GF-D8 (cell line): ENCODE measurements around the gene TMC2.
"Not testable (repeated sequence)": the region's sequence is repeated elsewhere in the genome, so short reads cannot be mapped to it uniquely, and the experiment has no call there.

ENCODE experiments used
- DNase-seq: peaks from one replicate; lab custom pipeline; 2025; lab: John Stamatoyannopoulos, UW

TMC2 gene

GRCh38 chr20:2536560-2536986 lies at the start of gene TMC2:
TSS of gene TMC2 (plus strand) at chr20:2536573. CDS start at chr20:2536622, 49 bp downstream.
- no peak for DNase-seq

GRCh38 chr20:2502808-2503384 lies 33.5 kb upstream of the TMC2 start:
- not testable (repeated sequence) for DNase-seq

GRCh38 chr20:2504803-2505202 lies 31.6 kb upstream of the TMC2 start:
- DNase-seq = not testable (repeated sequence)

GRCh38 chr20:2506426-2506825 lies 29.9 kb upstream of the TMC2 start:
- not testable (repeated sequence) for DNase-seq

- no peak for DNase-seq
These were observed 28.9 kb upstream of the TMC2 start for GRCh38 chr20:2507464-2507863.

- no peak for DNase-seq
These were observed 28.3 kb upstream of the TMC2 start for GRCh38 chr20:2507875-2508630.

GRCh38 chr20:2508631-2509467 lies 27.5 kb upstream of the TMC2 start, which contains the start of gene ZNF343:
TSS of gene ZNF343 (minus strand) at chr20:2508915. CDS start at chr20:2493895, 15,020 bp downstream.
- DNase-seq = peak; percentile 30

- no peak for DNase-seq
These were observed 26.9 kb upstream of the TMC2 start for GRCh38 chr20:2509468-2509781.

- no peak for DNase-seq
These were observed 26.6 kb upstream of the TMC2 start for GRCh38 chr20:2509794-2510193.

- no peak for DNase-seq
These were observed 21.2 kb upstream of the TMC2 start for GRCh38 chr20:2515203-2515602.

- DNase-seq = no peak
These were observed 20.0 kb upstream of the TMC2 start for GRCh38 chr20:2516399-2516798.

GRCh38 chr20:2518096-2518495 lies 18.3 kb upstream of the TMC2 start:
- DNase-seq = no peak

GRCh38 chr20:2518558-2518957 lies 17.8 kb upstream of the TMC2 start:
- no peak for DNase-seq

GRCh38 chr20:2519115-2519809 lies 17.1 kb upstream of the TMC2 start:
- no peak for DNase-seq

GRCh38 chr20:2520617-2521016 lies 15.8 kb upstream of the TMC2 start:
- DNase-seq = no peak

- DNase-seq = no peak
These were observed 14.7 kb upstream of the TMC2 start for GRCh38 chr20:2521369-2522305.

GRCh38 chr20:2522826-2523429 lies 13.4 kb upstream of the TMC2 start:
- DNase-seq = not testable (repeated sequence)

- peak; percentile 53 for DNase-seq
These were observed 12.3 kb upstream of the TMC2 start for GRCh38 chr20:2523919-2524708.

GRCh38 chr20:2524709-2525506 lies 11.5 kb upstream of the TMC2 start:
- no peak for DNase-seq
